ENCODE measurements around the gene SKAP1. TPM values are rescaled to one million over a fixed set of nuclear protein-coding genes. Genes with fewer than 3 reads are reported as not detected.

The SKAP1 gene
- total and polyA plus RNA-seq, 2 donors (not counting 1 experiment from before 2014, with no cell fraction given): not detected

GRCh38 chr17:48244814-48245213 is 185.2 kb downstream of the SKAP1 start:
- H3K9ac ChIP-seq (ENCODE audit: insufficient read depth, low read length): no peak overlapping the region
- peaks cover 17% of the 10 kb centered on the region for H3K4me1 ChIP-seq (ENCODE audit: control insufficient read depth, extremely low read depth, insufficient read depth, low read length)
- H2AFZ ChIP-seq (ENCODE audit: low read length): no peak overlapping the region

GRCh38 chr17:48244121-48244711 is 185.8 kb downstream of the SKAP1 start:
- no peaks in the 10 kb centered on the region for H4K20me1 ChIP-seq (ENCODE audit: control insufficient read depth, extremely low read depth, insufficient read depth, low read length)
- H3K36me3 ChIP-seq (ENCODE audit: control insufficient read depth, insufficient read depth, low read length): no peaks in the 10 kb centered on the region
- no peak for TF ChIP-seq EZH2 (IDR thresholded peaks at IDR 0.05; ENCODE audit: low read length, missing control alignments)
- no peak for TF ChIP-seq CTCF (conservative IDR thresholded peaks at IDR 0.05 in 1 of 2, IDR thresholded peaks at IDR 0.05 in 1 of 2; ENCODE audit: low read depth in 1 of 2, low read length in 2 of 2)
- no peaks in the 10 kb centered on the region for H3K27me3 ChIP-seq (ENCODE audit: control insufficient read depth, insufficient read depth, low read length)
- peak in 1 of 2 donors; percentile 65 for DNase-seq (ENCODE audit: low read depth in 2 of 2)
- H3K4me3 ChIP-seq (replicated peaks in 1 of 4; ENCODE audit: control extremely low read depth in 1 of 4, insufficient read depth in 1 of 4, low read depth in 3 of 4, low read length in 4 of 4): no peak overlapping the region
- H3K9me3 ChIP-seq (ENCODE audit: control insufficient read depth, insufficient read depth, low read depth, low read length): no peaks in the 10 kb centered on the region
- no peaks in the 10 kb centered on the region for H3K79me2 ChIP-seq (ENCODE audit: control insufficient read depth, insufficient read depth, low read length)
- peak overlapping the region; percentile 54 for H3K4me2 ChIP-seq (ENCODE audit: extremely low read depth, insufficient read depth, low read length)
- H2AFZ ChIP-seq (ENCODE audit: low read length): peak overlapping the region; percentile 63
- no peak overlapping the region for H3K9ac ChIP-seq (ENCODE audit: insufficient read depth, low read length)
- no peak overlapping the region for H3K27ac ChIP-seq (ENCODE audit: insufficient read depth, low read length)
- H3K4me1 ChIP-seq (ENCODE audit: control insufficient read depth, extremely low read depth, insufficient read depth, low read length): peaks cover 17% of the 10 kb centered on the region

More at GRCh38 chr17:48244814-48245213, 185.2 kb downstream of the SKAP1 start:
- H3K27me3 ChIP-seq (ENCODE audit: control insufficient read depth, insufficient read depth, low read length): no peaks in the 10 kb centered on the region
- TF ChIP-seq CTCF (conservative IDR thresholded peaks at IDR 0.05 in 1 of 2, IDR thresholded peaks at IDR 0.05 in 1 of 2; ENCODE audit: low read depth in 1 of 2, low read length in 2 of 2) (no peak), EZH2 (IDR thresholded peaks at IDR 0.05; ENCODE audit: low read length, missing control alignments) (no peak)
- H3K79me2 ChIP-seq (ENCODE audit: control insufficient read depth, insufficient read depth, low read length): no peaks in the 10 kb centered on the region
- H3K27ac ChIP-seq (ENCODE audit: insufficient read depth, low read length): no peak overlapping the region
- no peaks in the 10 kb centered on the region for H3K9me3 ChIP-seq (ENCODE audit: control insufficient read depth, insufficient read depth, low read depth, low read length)
- DNase-seq (ENCODE audit: low read depth in 2 of 2): peak; percentile 20 to 45
- no peaks in the 10 kb centered on the region for H3K36me3 ChIP-seq (ENCODE audit: control insufficient read depth, insufficient read depth, low read length)
- no peak overlapping the region for H3K4me2 ChIP-seq (ENCODE audit: extremely low read depth, insufficient read depth, low read length)
- H3K4me3 ChIP-seq (replicated peaks in 1 of 4; ENCODE audit: control extremely low read depth in 1 of 4, insufficient read depth in 1 of 4, low read depth in 3 of 4, low read length in 4 of 4): no peak overlapping the region
- no peaks in the 10 kb centered on the region for H4K20me1 ChIP-seq (ENCODE audit: control insufficient read depth, extremely low read depth, insufficient read depth, low read length)

- no peaks in the 10 kb centered on the region for H3K79me2 ChIP-seq (ENCODE audit: control insufficient read depth, insufficient read depth, low read length)
- no peaks in the 10 kb centered on the region for H3K9me3 ChIP-seq (ENCODE audit: control insufficient read depth, insufficient read depth, low read depth, low read length)
- no peak overlapping the region for H2AFZ ChIP-seq (ENCODE audit: low read length)
- no peaks in the 10 kb centered on the region for H3K36me3 ChIP-seq (ENCODE audit: control insufficient read depth, insufficient read depth, low read length)
- no peak for DNase-seq (ENCODE audit: low read depth in 2 of 2)
- TF ChIP-seq EZH2 (IDR thresholded peaks at IDR 0.05; ENCODE audit: low read length, missing control alignments): no peak
- TF ChIP-seq CTCF (conservative IDR thresholded peaks at IDR 0.05 in 1 of 2, IDR thresholded peaks at IDR 0.05 in 1 of 2; ENCODE audit: low read depth in 1 of 2, low read length in 2 of 2): no peak
- no peaks in the 10 kb centered on the region for H3K27me3 ChIP-seq (ENCODE audit: control insufficient read depth, insufficient read depth, low read length)
- no peak overlapping the region for H3K9ac ChIP-seq (ENCODE audit: insufficient read depth, low read length)
- H3K4me3 ChIP-seq (replicated peaks in 1 of 4; ENCODE audit: control extremely low read depth in 1 of 4, insufficient read depth in 1 of 4, low read depth in 3 of 4, low read length in 4 of 4): no peak overlapping the region
- H3K4me1 ChIP-seq (ENCODE audit: control insufficient read depth, extremely low read depth, insufficient read depth, low read length): peaks cover 17% of the 10 kb centered on the region
- no peaks in the 10 kb centered on the region for H4K20me1 ChIP-seq (ENCODE audit: control insufficient read depth, extremely low read depth, insufficient read depth, low read length)
- H3K27ac ChIP-seq (ENCODE audit: insufficient read depth, low read length): no peak overlapping the region
- no peak overlapping the region for H3K4me2 ChIP-seq (ENCODE audit: extremely low read depth, insufficient read depth, low read length)
Measured at GRCh38 chr17:48241770-48242497, 188.1 kb downstream of the SKAP1 start.
